SJSA1 (cell line): ENCODE measurements around the gene TRO. TPM values are rescaled to one million over a fixed set of nuclear protein-coding genes. Genes with fewer than 3 reads are reported as not detected.

Experiments used
- DNase-seq, 2 experiments: peaks; one replicate each; pipeline ENCODE4 v3.0.0-alpha.2; 2015 to 2020; ENCODE audit warnings: low spot score in 2 of 2, low read depth in 1 of 2
- H3K27ac ChIP-seq: fragments of 250-450 bp; sonication (Bioruptor Pico); 2 replicates; pipeline ENCODE4 v1.5.1; 2020; ENCODE audit warnings: mild to moderate bottlenecking, moderate library complexity
- H3K27me3 ChIP-seq: fragments of 250-450 bp; sonication (Bioruptor Pico); replicated peaks from 2 replicates; pipeline ENCODE4 v1.5.1; 2020; ENCODE audit warnings: mild to moderate bottlenecking, moderate library complexity
- H3K36me3 ChIP-seq: fragments of 250-450 bp; sonication (Bioruptor Pico); 2 replicates; pipeline ENCODE4 v1.5.1; 2020; ENCODE audit warnings: mild to moderate bottlenecking
- H3K4me1 ChIP-seq: fragments of 250-450 bp; sonication (Bioruptor Pico); replicated peaks from 2 replicates; pipeline ENCODE4 v1.6.1; 2021; ENCODE audit warnings: mild to moderate bottlenecking
- H3K4me3 ChIP-seq: fragments of 250-450 bp; sonication (Bioruptor Pico); 2 replicates; pipeline ENCODE4 v1.5.1; 2020; ENCODE audit warnings: mild to moderate bottlenecking
- H3K9me3 ChIP-seq: fragments of 250-450 bp; sonication (Bioruptor Pico); replicated peaks from 2 replicates; pipeline ENCODE4 v1.5.1; 2020; ENCODE audit warnings: mild to moderate bottlenecking
- total RNA-seq: library from RNA; depleted of rRNA; stranded (reverse); fragments of >200 nt; shearing (Covaris generic); gene quantifications from 2 replicates; pipeline ENCODE4 v1.2.3, GENCODE V29; 2014

The TRO gene
- total RNA-seq, 1 experiment from 2014 or later: 13.6 TPM

- no peak for DNase-seq
- H3K4me3 ChIP-seq: no peak overlapping the region
- no peak overlapping the region for H3K27ac ChIP-seq
- H3K36me3 ChIP-seq: no peaks in the 10 kb centered on the region
- H3K27me3 ChIP-seq: no peaks in the 10 kb centered on the region
- H3K9me3 ChIP-seq: no peaks in the 10 kb centered on the region
- H3K4me1 ChIP-seq: no peaks in the 10 kb centered on the region
Measured at GRCh38 chrX:54934058-54934457, 13.4 kb downstream of the TRO start.

- Histone ChIP-seq H3K36me3 (no peaks in the 10 kb centered on the region), H3K27ac (no peak overlapping the region), H3K9me3 (no peaks in the 10 kb centered on the region)
Measured at GRCh38 chrX:54934890-54935289, 14.3 kb downstream of the TRO start.

GRCh38 chrX:54935306-54935705 is 14.7 kb downstream of the TRO start:
- no peak overlapping the region for H3K27ac ChIP-seq
- DNase-seq: no peak
- no peaks in the 10 kb centered on the region for H3K27me3 ChIP-seq
- H3K4me1 ChIP-seq: no peaks in the 10 kb centered on the region
- no peaks in the 10 kb centered on the region for H3K36me3 ChIP-seq
- no peaks in the 10 kb centered on the region for H3K9me3 ChIP-seq
- no peak overlapping the region for H3K4me3 ChIP-seq

More at GRCh38 chrX:54934890-54935289, 14.3 kb downstream of the TRO start:
- DNase-seq: no peak
- no peaks in the 10 kb centered on the region for H3K4me1 ChIP-seq
- H3K27me3 ChIP-seq: no peaks in the 10 kb centered on the region
- H3K4me3 ChIP-seq: no peak overlapping the region

- Histone ChIP-seq H3K36me3 (no peaks in the 10 kb centered on the region), H3K9me3 (no peaks in the 10 kb centered on the region), H3K4me3 (no peak overlapping the region), H3K27ac (no peak overlapping the region), H3K4me1 (no peaks in the 10 kb centered on the region), H3K27me3 (no peaks in the 10 kb centered on the region)
- DNase-seq: no peak
Measured at GRCh38 chrX:54937416-54937815, 16.8 kb downstream of the TRO start.

- no peaks in the 10 kb centered on the region for H3K4me1 ChIP-seq
- no peak overlapping the region for H3K27ac ChIP-seq
- DNase-seq: no peak
- no peaks in the 10 kb centered on the region for H3K36me3 ChIP-seq
- no peaks in the 10 kb centered on the region for H3K27me3 ChIP-seq
- H3K4me3 ChIP-seq: no peak overlapping the region
- no peaks in the 10 kb centered on the region for H3K9me3 ChIP-seq
Measured at GRCh38 chrX:54944816-54945215, 24.2 kb downstream of the TRO start.

GRCh38 chrX:54945224-54945623 is 24.6 kb downstream of the TRO start:
- no peak for DNase-seq
- H3K4me3 ChIP-seq: no peak overlapping the region
- H3K36me3 ChIP-seq: no peaks in the 10 kb centered on the region
- H3K27ac ChIP-seq: no peak overlapping the region
- no peaks in the 10 kb centered on the region for H3K9me3 ChIP-seq
- no peaks in the 10 kb centered on the region for H3K27me3 ChIP-seq
- H3K4me1 ChIP-seq: no peaks in the 10 kb centered on the region

- Histone ChIP-seq H3K27me3 (no peaks in the 10 kb centered on the region), H3K9me3 (no peaks in the 10 kb centered on the region), H3K27ac (no peak overlapping the region), H3K36me3 (no peaks in the 10 kb centered on the region), H3K4me1 (no peaks in the 10 kb centered on the region), H3K4me3 (no peak overlapping the region)
- no peak for DNase-seq
Measured at GRCh38 chrX:54950730-54951375, 30.2 kb downstream of the TRO start.

GRCh38 chrX:54961750-54962149 is 41.1 kb downstream of the TRO start:
- DNase-seq: no peak
- no peaks in the 10 kb centered on the region for H3K9me3 ChIP-seq
- no peak overlapping the region for H3K4me3 ChIP-seq
- H3K27ac ChIP-seq: no peak overlapping the region
- H3K36me3 ChIP-seq: no peaks in the 10 kb centered on the region
- no peaks in the 10 kb centered on the region for H3K4me1 ChIP-seq
- no peaks in the 10 kb centered on the region for H3K27me3 ChIP-seq

- no peaks in the 10 kb centered on the region for H3K36me3 ChIP-seq
- DNase-seq: no peak
- H3K4me1 ChIP-seq: no peaks in the 10 kb centered on the region
- H3K4me3 ChIP-seq: no peak overlapping the region
- no peaks in the 10 kb centered on the region for H3K27me3 ChIP-seq
- H3K9me3 ChIP-seq: no peaks in the 10 kb centered on the region
- H3K27ac ChIP-seq: no peak overlapping the region
Measured at GRCh38 chrX:54964766-54965497, 44.3 kb downstream of the TRO start.

GRCh38 chrX:54977387-54977786 is 56.8 kb downstream of the TRO start:
- no peaks in the 10 kb centered on the region for H3K4me1 ChIP-seq
- H3K9me3 ChIP-seq: no peaks in the 10 kb centered on the region
- H3K36me3 ChIP-seq: no peaks in the 10 kb centered on the region
- no peak overlapping the region for H3K27ac ChIP-seq
- no peak overlapping the region for H3K4me3 ChIP-seq
- no peak for DNase-seq
- no peaks in the 10 kb centered on the region for H3K27me3 ChIP-seq

- no peak overlapping the region for H3K27ac ChIP-seq
- no peak for DNase-seq
- no peak overlapping the region for H3K4me3 ChIP-seq
- no peaks in the 10 kb centered on the region for H3K4me1 ChIP-seq
- H3K9me3 ChIP-seq: no peaks in the 10 kb centered on the region
- no peaks in the 10 kb centered on the region for H3K27me3 ChIP-seq
- H3K36me3 ChIP-seq: no peaks in the 10 kb centered on the region
Measured at GRCh38 chrX:54978448-54978847, 57.8 kb downstream of the TRO start.

- Histone ChIP-seq H3K36me3 (no peaks in the 10 kb centered on the region), H3K27me3 (no peaks in the 10 kb centered on the region), H3K4me1 (no peaks in the 10 kb centered on the region), H3K4me3 (no peak overlapping the region), H3K27ac (no peak overlapping the region), H3K9me3 (no peaks in the 10 kb centered on the region)
- no peak for DNase-seq
Measured at GRCh38 chrX:54979432-54979831, 58.8 kb downstream of the TRO start.

GRCh38 chrX:54980334-54980733 is 59.7 kb downstream of the TRO start:
- H3K27me3 ChIP-seq: no peaks in the 10 kb centered on the region
- H3K36me3 ChIP-seq: no peaks in the 10 kb centered on the region
- H3K9me3 ChIP-seq: no peaks in the 10 kb centered on the region
- no peak for DNase-seq
- H3K4me1 ChIP-seq: no peaks in the 10 kb centered on the region
- H3K4me3 ChIP-seq: no peak overlapping the region
- H3K27ac ChIP-seq: no peak overlapping the region
